ENCODE measurements around the gene DAAM2.

Gene DAAM2

GRCh38 chr6:39787322-39787721 is 4.9 kb upstream of the DAAM2 start:
- DNase-seq (ENCODE audit: low read depth in 1 of 2, low spot score in 1 of 2) = no peak

DNA sequence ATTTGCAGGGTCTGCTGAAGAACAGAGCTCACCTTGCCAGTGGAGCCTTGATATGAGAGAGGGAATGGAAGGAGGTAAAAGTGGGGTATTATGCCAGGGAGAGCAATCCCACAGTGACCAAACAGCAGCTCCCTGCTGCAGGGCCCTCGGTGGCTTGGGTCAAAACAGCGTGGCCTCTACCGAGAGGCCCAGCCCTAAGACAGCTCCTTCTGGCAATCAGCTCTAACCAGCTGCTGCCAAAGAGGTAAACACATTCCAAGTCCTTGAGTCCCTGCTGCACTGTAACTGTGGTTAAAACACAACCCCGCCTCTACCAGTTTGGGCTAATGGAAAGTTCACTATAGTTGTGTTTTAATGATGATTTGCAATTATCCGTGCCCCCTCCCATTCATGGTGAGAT is 1.4 kb upstream of the DAAM2 start:
- DNase-seq (ENCODE audit: low read depth in 1 of 2, low spot score in 1 of 2) = no peak

DNA sequence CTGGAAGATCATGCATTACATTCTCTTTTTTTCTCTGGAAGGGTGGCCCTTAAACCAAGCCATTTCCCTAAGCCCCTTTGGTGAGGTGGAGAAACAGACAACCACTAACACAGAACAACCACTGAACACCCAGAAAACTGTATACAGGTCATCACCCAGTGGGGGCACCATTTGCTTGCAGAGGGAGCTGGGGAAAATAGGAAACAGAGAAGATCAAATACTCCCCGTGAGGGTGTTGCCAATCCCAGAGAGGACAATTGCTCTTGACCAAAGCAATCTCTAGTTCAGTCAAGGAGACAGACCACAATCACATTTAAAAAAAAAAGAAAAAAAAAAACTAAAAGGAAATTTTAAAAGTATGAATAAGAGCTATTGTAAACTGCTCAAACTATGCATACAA is 865 bp upstream of the DAAM2 start:
- no peak for DNase-seq (ENCODE audit: low read depth in 1 of 2, low spot score in 1 of 2)

DNA sequence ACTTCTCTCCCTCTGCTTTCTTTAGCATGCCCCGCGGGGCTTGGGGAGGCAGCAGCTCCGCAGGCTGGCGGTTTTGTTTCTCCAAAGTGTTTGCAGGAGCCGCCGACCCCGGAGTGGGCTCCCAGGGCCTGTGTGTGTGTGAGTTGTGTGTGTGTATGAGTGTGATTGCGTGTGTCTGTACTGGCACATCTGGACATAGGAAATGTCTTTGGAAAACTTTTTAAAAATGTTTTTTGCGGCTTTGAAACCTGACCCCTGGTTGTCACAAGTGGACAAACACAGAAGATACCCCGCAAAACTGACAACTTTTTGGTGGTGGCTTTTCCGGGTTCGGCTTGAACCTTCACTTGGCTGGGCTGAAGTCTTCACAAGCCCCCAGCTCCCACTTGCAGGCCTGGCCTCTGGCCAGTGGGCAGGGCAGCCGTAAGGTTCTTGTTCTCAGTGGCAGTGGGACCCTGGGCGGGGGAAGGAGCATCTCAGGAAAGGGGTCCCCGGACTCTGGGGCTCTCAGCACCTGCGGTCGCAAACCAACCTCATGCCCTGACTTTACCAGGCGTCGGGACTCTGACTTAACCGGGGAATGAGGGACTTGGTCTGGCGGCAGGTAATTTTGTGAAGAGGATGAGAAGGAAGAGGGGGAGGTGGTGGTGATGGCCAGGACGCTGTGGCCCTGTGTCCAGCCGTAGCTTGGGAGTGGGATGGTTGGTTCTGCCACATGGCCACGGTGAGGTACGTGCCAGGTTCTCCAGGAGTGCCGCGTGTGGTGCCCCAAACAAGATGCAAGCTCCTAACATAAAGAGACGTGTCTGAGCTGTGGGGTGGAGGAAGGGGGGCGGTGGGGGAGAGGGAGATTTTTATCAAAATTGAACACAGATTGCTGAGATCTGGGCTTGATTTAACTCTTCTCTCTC is 619 bp downstream of the DAAM2 start:
- no peak for DNase-seq (ENCODE audit: low read depth in 1 of 2, low spot score in 1 of 2)

GRCh38 chr6:39793516-39793915 is 1.3 kb downstream of the DAAM2 start:
- DNase-seq (ENCODE audit: low read depth in 1 of 2, low spot score in 1 of 2) = no peak

- DNase-seq (ENCODE audit: low read depth in 1 of 2, low spot score in 1 of 2) = no peak
Measured at GRCh38 chr6:39794231-39794630, 2.1 kb downstream of the DAAM2 start.

GRCh38 chr6:39797751-39798150 is 5.6 kb downstream of the DAAM2 start:
- DNase-seq (ENCODE audit: low read depth in 1 of 2, low spot score in 1 of 2) = no peak

- DNase-seq (ENCODE audit: low read depth in 1 of 2, low spot score in 1 of 2) = no peak
Measured at GRCh38 chr6:39800034-39801032, 8.2 kb downstream of the DAAM2 start.

DNA sequence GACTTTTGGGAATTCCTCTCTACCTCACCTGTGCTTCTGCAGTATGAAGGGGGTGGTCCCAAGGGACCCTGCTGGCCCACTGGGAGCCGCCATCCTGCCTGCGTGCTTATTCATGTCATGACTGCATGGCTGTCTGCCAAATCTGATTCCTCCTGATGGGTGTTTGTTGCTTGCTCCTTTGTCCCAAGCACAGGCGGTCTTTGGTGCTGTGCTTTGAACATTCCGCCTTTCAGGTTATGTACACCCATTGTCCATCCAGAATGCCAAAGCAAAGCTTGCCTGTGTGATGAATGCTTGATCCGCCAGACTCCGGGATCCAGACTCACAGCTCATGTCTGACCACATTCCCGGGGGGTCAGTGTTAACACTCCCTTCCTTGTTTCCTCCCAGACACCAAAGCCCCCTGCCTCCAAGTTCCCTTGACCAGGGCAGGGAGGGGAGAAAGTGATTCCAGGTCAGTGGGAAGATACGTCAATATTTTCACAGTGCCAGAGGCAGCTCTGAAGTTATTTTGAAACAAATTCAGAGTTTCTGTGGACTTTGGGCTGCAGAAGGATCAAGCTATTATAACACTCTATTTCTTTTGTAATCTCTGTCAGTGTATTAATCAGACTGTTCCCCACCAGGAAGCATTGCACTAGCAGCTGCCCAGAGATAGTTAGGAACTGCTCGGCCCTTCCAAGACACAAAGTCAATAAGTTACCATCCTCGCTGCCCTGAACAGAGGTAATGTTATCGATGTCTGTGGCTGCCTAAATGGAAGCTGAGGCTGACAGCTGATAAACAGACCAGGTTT is 9.5 kb downstream of the DAAM2 start:
- no peak for DNase-seq (ENCODE audit: low read depth in 1 of 2, low spot score in 1 of 2)

GRCh38 chr6:39803872-39804271 is 11.7 kb downstream of the DAAM2 start:
- DNase-seq (ENCODE audit: low read depth in 1 of 2, low spot score in 1 of 2) = no peak

DNA sequence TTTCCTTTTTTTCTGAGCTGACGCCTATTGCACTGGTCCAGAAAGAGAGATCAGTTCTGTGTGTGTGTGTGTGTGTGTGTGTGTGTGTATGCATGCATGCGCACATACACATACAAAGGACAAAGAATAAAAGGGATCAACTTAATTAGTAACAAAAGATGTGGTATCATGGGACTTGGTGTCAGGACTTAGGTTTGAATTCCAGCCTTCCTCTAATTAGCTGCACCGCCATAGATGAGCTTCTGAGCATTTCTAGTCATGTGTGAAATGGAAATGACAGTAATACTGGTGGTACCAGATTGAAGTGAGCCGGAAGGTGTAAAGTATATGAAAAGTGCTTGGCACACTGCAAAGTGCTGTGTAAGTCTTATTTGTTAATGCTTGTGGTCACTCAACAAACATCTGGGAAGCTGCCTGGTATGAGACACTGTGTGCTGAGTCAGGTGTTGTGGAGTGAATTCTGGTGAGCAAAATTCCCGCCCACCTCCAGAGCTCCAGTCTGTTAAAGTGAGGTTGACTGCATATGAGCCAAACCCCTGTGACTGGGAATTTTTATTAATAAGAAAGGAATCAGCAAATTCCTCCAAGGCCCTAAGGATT is 12.4 kb downstream of the DAAM2 start:
- no peak for DNase-seq (ENCODE audit: low read depth in 1 of 2, low spot score in 1 of 2)

DNA sequence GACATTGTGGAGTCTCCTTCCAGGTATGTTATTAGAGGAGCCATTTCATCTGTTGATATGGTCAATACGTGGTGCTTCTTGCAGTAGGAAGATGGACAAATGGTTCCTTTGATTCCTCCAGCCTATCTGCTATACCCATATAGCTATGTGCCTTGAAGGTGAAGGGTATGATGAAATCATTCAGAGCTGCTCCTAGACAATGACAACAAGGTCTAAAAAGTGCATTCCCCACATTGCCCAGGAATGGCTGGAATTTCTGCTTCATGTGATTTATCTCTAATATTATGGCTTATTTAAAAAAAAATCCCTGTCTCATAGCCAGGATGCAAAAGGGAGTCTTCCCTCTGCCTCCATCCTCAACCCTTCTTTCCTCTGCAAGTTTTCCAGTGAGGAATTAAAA is 14.1 kb downstream of the DAAM2 start:
- DNase-seq (ENCODE audit: low read depth in 1 of 2, low spot score in 1 of 2) = no peak

GRCh38 chr6:39808346-39808745 is 16.2 kb downstream of the DAAM2 start:
- DNase-seq (ENCODE audit: low read depth in 1 of 2, low spot score in 1 of 2) = no peak

GRCh38 chr6:39808964-39809363 is 16.8 kb downstream of the DAAM2 start:
- DNase-seq (ENCODE audit: low read depth in 1 of 2, low spot score in 1 of 2) = no peak

GRCh38 chr6:39811835-39812345 is 19.7 kb downstream of the DAAM2 start:
- no peak for DNase-seq (ENCODE audit: low read depth in 1 of 2, low spot score in 1 of 2)

- no peak for DNase-seq (ENCODE audit: low read depth in 1 of 2, low spot score in 1 of 2)
Measured at GRCh38 chr6:39812496-39812852, 20.3 kb downstream of the DAAM2 start.

- no peak for DNase-seq (ENCODE audit: low read depth in 1 of 2, low spot score in 1 of 2)
Measured at GRCh38 chr6:39812853-39813533, 20.8 kb downstream of the DAAM2 start.

DNA sequence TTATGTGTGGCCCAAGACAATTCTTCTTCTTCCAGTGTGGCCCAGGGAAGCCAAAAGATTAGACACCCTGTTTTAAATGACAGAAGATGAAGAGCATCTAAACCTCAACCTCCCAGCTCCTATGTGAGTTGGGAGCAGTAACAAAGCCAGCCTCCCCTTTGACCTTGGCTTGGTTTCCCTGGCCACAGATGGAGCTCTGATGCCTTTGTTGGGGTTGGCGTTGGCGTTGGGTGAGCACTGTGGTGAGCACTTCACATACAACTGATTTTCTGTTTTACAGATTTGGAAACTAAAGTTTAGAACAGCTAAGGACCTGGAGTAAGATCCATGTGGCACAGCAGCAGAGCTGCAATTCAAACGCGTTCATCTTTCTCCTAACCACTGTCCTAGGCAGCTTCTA is 22.1 kb downstream of the DAAM2 start:
- no peak for DNase-seq (ENCODE audit: low read depth in 1 of 2, low spot score in 1 of 2)

DNA sequence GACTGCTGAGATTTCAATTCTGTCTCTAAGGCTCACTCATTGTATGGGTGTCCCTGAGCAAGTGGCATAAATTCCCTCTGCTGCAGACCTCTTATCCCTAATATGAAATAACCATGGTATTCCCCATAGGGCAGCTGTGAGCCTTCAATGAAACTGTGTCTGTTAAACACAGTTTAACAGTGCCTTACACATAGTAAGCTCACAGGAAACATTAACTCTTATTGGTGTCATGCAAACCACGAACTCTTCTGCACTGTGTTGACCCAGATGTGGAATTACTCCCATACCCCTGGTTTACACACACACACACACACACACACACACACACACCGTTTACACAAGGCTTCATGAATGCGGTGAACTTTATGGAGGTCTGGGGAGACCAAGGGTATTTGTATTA is 23.2 kb downstream of the DAAM2 start:
- no peak for DNase-seq (ENCODE audit: low read depth in 1 of 2, low spot score in 1 of 2)

- DNase-seq (ENCODE audit: low read depth in 1 of 2, low spot score in 1 of 2) = no peak
Measured at GRCh38 chr6:39816747-39817146, 24.6 kb downstream of the DAAM2 start.
